HG03571 (cell line): ENCODE data around the gene NIPAL3.
"Not testable (repeated sequence)": the region's sequence is repeated elsewhere in the genome, so short reads cannot be mapped to it uniquely, and the experiment has no call there.

Experiments
- ATAC-seq: cut with Tn5 transposase; IDR thresholded peaks from one replicate; pipeline ENCODE4 v1.9.1; 2021; ENCODE audit not compliant: unreplicated experiment

NIPAL3 gene

DNA sequence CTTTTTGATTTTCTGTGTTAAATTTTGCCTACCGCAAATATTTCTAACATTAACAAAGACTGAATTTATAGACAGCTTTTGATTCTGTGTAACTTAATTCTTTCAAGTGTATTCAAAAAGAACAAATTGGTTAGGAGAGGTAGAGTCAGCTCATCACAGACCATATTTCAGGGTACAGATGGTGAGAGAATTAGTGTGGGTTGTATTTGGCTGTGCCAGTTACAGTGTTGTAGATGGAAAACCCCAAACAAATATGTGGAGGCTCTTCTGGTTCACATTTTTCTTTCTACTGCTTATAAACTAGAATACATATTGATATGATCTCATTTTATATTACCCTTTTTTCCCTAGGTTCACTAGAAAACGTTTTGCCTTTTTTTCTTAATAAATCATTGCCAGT lies 98.1 kb downstream of the NIPAL3 start:
- ATAC-seq: no peak

DNA sequence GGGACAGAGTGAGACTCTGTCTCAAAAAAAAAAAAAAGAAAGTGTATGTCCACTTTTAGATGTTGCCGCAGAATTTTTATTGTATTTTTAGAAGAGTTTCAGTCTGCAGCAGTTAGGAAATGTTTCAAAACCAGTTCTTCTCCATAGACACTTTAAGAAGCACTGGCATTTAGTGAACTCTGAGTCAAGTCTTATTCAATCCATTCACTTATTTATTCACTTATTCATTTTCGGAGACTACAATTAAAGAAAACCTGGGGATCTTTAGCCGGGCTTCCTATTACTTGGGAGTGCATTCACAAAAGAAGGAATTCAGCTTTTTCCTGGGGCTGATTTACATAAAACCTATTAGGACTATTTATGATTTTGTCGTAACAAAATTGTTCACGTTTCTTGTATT lies 99.3 kb downstream of the NIPAL3 start:
- ATAC-seq: no peak

DNA sequence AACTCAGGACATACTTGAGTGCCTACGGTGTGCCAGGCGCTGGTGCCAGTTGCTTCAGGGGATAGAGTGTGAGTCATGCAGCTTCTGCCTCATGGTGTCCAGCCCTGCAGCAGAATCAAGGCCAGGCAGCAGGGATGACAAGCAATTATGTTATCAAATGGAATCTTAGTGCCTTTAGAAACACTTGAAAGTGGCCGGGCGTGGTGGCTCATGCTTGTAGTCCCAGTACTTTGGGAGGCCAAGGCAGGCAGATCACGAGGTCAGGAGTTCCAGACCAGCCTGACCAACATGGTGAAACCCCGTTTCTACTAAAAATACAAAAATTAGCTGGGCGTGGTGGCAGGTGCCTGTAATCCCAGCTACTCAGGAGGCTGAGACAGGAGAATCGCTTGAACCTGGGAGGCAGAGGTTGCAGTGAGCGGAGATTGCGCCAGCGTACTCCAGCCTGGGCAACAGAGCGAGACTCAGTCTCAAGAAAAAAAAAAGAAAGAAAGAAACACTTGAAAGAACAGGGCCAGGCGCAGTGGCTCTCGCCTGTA lies 100.1 kb downstream of the NIPAL3 start:
- ATAC-seq: not testable (repeated sequence)

DNA sequence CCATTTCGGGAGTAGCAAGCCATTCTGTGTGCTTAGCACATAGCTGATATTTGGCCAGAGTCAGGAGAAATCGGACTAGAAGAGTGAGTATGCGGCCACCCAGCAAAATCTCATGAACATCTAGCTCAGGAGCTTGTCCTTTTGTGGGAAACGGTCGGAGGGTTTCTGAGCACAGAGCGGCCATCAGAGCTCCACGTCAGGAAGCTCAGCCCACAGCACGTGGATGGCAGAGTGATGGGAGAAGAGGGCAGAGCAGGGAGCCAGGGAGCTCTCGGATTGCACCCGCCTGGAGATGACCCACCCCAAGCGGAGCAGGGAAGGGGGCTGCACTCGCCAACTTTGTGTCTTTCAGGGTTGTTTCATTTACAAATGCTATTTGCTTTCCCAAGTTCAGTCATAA lies 100.9 kb downstream of the NIPAL3 start:
- ATAC-seq: no peak

DNA sequence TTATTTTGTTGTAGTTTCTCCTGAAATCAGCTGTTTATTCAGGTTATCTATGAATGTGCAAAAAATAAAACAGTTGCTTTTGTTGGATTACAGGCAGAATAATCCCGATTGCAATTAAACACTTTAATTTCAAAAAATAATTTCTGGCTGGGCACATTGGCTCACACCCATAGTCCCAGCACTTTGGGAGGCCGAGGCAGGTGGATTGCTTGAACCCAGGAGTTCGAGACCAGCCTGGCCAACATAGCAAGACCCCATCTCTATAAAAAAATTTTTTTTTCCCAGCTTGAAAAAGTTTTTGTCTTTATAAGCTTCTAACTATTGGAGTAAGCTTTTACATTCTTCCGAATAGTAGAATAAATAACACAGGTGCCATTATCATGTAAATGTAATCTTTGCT lies 102.3 kb downstream of the NIPAL3 start:
- no peak for ATAC-seq

DNA sequence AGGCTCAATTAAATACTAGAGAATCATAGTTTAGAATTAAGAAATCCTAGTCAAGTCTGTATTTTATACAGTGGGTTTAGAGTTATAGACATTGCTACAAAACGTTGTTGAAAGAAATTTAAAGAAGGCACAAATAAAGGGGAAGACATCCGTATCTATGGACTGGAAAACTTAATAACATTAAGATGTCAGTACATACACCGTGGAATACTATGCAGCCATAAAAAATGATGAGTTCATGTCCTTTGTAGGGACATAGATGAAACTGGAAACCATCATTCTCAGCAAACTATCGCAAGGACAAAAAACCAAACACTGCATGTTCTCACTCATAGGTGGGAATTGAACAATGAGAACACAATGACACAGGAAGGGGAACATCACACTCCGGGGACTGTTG lies 104.7 kb downstream of the NIPAL3 start:
- not testable (repeated sequence) for ATAC-seq
